Stimulated activated CD8-positive, alpha-beta memory T cell treated with anti-CD3 and anti-CD28 coated beads, Interleukin-12 subunit alpha, Interleukin-12 subunit beta, amount 100 ng/mL, for 24 hours (primary cell): ENCODE measurements around the gene KRT24.
"Not testable (repeated sequence)": the region's sequence is repeated elsewhere in the genome, so short reads cannot be mapped to it uniquely, and the experiment has no call there.

ENCODE experiments used
- DNase-seq: peaks from one replicate; pipeline ENCODE4 v3.0.0-alpha.2; 2020; ENCODE audit errors: extremely low read depth

The KRT24 gene

DNA sequence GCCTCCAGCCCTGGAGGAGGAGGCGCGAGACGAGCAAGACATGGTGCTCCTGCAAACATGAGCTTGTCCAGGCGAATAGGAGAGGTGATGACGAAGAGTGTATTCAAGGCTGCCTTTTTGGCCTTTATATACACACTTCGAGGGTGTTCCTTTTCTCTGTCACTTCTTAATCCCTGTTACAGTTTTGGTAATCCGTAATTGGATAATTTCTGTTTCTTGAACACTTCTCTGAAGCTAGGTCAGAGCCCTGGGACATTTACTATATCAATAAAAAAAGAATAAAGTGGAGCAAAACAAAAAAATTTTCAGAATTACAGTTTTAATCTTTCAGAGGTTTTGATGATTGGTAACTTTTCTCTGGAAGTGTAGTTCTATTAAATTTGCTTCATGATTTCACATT is at the start of gene KRT24:
KRT24 (minus strand) TSS at position 101 of the 400 bp plus-strand sequence; CDS start at position 42, 59 bp downstream.
- no peak for DNase-seq

DNA sequence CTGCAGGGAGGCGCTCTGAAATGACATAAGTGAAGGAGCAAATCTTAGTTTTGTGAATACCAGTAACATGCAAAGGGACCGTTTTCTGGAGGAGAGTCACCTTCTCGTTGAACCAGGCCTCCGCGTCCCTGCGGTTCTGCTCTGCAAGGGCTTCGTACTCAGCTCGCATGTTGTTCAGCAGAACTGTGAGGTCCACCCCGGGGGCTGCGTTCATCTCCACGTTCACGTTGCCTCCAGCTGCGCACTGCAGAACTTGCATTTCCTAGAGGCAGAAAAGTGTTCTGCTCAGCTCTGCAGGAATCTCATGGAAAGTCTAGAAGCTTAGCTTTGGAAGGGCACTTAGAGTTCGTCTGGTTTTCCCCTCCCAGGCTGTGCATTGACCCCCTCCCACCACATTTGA is 47.5 kb upstream of the KRT24 start:
- DNase-seq = no peak

DNA sequence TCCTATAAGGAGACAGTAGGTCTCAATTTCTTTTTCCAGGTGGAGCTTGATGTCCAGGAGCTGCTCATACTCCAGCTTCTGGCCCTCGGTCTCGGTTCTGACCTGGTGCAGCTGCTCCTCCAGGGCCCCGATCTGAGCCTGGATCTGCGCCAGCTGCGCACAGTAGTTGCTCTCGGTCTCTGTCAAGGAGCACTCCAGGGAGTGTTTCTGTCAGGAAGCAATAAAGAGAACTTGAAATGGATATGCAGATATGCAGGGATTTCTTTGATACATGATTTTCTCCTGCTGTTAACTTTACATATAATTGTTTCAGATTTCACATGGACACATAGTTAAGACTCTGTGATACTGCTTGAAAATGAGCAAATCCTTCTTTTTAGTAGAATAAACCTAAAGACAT is 46.8 kb upstream of the KRT24 start:
- no peak for DNase-seq

DNA sequence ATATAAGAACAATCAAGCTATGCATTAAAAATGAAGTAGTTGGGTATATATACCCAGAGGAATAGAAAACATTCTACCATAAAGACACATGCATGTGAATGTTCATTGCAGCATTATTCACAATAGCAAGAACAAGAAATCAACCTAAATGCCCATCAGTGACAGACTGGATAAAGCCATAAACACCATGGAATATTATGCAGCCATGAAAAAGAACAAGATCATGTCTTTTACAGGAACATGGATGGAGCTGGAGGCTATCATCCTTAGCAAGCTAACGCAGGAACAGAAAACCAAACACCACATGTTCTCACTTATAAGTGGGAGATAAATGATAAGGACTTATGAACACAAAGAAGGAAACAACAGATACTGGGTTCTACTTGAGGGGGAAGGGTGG is 45.1 kb upstream of the KRT24 start:
- DNase-seq = not testable (repeated sequence)

DNA sequence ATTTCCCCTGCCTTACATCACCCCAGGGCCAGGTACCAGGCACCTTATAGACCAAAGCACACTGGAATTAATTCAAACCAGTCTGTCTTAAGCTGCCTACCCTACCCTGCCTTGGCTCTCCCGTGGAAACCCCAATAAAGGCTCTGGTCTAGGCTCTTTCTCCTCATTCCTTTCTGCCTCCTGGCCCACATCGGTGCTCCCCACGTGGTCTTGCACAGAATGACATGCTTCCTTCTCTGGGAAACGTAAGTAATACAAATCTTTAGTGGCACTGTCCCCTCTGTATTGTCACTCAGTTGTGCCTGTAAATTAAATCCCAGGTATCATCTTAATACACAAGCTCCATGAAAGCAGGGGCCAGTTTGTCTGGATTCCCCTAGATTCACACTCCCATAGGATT is 35.0 kb upstream of the KRT24 start:
- DNase-seq = no peak

DNA sequence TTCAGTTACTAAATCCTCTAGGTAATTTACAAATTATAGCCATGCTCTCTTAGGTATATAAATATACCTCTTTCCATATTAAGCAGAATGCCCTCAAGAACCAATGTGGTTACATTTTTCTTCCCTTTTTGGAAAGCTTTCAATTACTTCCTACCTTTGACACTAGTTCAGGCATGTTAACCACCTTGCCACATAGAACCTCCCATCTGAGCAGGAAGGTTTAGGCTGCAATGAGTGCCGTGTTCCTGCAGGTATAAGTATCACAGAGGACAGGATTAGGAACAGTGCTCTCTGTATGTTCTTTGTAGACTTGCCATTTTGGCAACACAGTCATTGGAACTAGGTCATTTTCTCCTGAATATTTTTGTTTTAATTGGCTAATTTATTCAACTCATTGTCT is 31.5 kb upstream of the KRT24 start:
- DNase-seq = no peak

DNA sequence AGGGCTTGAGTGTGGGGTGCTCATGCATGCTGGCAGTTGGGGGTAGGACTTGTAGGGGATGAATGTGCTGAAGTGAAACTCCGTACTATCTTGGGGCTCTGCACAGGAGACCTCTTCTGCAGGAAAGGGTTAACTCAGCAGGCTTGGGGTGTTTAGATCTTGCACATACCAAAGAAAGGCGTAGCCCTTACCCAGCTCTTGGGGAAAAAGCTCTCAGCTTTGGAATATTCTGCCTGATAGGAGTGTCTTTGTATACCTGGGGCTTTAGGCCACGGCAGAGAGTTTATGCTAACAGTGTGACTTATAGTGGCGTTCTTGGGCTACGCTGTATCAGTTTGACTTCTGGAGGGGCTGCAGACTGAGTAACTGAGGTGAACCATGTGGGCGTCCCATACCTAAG is 30.5 kb upstream of the KRT24 start:
- DNase-seq = no peak

DNA sequence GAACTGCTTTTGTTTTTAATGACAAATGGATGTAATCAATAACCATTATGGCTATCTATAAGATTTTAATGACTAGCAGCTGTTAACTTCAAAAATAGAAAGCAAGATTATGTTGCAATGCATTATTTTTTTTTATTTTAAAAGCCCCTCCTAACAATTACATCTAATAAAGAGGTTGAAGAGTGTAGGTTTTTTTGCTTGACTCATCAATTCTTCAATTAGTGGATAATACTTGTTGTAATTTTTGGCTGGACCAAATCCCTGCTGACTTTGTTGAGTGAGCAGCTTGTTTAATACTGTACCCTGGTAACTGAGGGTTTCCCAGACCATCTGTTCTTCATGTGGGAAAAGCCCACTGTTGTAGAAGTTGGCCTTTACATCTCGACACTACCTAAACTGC is 27.4 kb upstream of the KRT24 start:
- no peak for DNase-seq

DNA sequence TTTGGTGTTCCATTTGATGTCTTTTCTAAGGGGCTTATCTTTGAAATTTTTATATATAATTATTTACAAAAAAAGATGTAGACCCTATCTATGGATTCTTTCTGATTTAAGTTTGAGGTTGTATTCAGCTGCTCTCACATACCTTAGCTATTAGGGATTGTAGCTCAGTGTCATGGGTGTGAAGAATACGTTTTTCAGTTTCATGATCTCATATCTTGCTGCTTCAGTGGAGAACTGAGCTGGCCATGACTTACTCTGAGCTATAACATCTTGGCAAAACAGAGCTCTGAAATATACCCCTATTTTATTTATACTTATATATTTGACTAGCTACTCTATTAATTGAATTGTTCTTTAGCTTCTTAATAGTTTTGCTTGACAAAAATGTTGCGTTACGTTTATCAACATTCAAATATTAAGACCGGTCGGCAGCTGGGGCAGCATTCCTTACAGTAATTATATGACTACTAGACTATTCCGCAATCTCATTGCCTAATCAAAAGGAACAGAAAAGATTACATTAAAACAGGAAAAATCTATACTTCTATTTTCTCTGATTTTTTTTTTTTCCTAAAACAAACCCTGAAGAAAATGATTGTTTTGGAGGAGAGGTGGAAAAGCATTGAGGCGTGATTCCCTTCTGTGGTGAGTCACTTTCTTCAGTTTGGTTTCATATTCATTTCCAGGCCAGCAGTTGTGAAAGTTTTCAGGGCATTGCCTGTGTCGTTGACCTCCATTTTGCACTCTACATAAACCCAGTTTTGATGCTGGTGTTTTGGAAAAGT is 24.1 kb upstream of the KRT24 start:
- no peak for DNase-seq

DNA sequence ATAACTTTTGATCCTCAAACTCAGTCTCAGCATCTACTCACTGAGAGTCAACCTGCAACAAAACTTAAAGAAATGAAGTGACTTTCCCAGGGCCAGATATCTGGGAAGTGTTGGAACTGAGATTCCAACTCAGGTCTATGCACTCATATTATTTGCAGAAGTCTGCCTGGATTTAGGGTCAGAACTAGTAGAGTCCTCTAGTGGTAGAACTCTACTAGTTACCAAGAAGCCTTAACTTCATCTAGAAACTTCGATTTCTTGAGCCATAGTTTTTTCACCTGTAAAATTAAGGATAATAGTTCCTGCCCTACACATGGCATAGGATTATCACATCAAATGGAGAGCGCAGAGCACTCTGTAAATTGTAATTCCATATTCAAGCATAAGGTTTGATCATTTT is 23.4 kb upstream of the KRT24 start:
- no peak for DNase-seq

DNA sequence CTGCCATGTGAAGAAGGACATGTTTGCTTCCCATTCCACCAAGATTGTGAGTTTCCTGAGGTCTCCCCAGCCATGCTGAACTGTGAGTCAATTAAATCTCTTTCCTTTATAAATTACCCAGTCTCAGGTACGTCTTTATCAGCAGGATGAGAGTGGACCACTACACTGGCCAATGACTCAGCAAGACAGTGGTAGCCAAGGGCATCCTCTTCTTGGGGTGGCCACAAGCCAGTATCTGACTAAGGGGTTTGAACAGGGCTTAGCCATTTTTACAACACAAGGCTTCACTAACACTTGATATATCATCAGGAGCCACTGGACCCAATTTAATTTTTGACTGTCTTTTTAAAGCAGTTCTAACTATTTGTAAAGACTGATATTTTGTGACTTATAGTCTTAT is 21.1 kb upstream of the KRT24 start:
- no peak for DNase-seq

DNA sequence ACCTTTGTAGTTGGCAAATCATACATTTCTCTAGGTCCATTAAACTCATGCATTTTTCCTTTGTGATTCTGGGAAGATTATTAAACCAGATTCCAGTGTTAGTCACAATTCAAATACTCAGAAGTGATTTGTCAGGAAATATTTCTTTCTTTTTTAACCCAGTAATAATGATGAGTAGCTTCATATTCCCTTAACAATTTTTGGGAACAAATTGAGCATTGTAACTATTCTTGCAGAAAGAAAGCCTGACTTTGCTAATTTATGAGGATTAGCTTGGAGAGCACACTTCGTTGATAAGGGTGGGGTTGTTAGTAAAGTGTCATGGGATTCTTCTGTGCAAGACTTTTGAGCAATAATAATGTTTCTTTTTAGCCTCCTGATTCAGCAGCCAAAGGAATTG is 18.7 kb upstream of the KRT24 start:
- DNase-seq = no peak

DNA sequence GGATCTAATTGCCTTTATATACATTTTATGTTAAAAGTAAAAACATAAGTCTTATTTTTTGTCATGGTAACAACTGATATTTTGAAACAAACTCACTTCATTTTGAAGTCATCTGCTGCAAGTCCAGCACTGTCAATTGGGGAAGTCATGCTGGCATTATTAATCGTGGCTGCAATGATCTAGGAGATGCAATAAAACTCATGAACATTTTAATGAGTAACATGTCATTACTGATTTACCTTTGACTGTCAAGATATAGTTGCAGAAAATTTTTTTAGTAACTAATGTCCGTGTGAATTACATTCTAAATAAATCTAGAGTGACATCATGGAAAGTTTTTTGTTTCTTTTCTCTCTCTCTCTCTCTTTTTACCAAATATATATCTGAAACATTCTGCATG is 17.3 kb upstream of the KRT24 start:
- DNase-seq = no peak

DNA sequence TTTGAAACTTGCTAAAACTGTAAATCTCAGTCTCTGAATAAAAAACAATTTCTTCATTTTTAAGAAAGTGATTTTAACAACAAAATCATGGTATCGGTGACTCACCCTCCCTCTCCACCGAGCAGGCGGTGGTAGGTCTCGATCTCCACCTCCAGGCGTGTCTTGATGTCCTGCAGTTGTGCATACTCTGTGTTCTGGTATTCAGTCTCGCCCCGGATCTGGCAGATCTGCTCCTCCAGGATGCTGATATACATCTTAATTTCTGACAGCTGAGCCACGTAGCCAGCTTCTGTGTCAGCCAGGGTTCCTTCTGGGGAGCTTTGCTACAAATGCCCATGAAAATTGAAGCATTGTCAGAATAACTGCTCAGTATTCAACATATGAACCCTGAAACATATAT is 15.4 kb upstream of the KRT24 start:
- DNase-seq = no peak

DNA sequence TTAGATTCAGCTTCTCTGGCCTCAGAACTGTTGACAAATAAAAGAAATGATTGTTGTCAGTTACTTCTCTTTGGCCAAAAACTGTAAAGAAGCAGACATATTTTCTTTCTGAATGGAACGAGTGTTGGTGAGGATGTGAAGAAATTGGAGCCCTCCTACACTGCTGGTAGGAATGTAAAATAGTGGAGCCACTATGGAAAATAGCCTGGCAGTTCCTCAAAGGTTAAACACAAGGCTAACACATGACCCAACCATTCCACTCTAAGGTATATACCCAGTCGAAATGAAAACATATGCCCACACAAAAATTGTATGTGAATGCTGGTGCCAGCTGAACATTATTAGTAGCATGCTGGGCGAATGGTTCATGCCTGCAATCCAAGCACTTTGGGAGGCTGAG is 14.2 kb upstream of the KRT24 start:
- DNase-seq = no peak

DNA sequence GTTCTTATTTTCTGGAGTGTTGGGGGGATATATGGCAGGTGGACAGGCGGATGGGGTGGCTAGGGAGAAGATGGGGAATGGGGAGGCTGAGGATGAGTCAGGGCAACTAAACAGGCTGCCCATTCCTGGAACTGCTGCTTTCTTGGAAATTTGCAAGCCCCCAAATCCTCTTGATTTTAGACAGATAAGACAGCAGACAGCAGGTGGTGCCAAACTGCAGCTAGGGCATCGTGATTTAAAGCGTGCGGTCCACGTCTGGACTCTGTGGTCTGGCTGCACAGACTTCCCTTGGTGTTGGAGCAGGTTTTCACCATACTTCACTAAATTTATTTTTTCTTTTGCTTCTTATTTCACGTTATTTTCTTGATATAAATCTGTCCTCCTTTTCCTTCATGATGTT is 10.9 kb upstream of the KRT24 start:
- no peak for DNase-seq

DNA sequence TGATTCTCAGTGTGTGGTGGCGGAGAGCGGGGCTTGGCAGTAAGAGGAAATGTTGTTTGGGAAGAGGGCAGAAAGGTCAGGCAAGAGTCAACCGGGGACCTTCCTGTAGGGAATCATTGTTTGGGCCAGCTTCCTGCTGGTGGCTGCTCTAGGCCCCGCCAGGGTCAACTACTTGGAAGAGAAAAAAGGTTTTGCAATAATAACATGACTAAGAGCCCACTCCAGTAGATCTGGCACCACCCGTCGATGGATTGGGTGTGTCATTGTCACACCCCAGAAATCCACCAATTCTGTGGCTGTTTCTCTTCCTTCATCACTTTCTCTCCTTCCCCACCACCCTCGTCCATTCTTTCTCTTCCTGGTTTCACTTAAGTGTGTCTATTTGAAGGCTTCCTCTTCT is 4.2 kb upstream of the KRT24 start:
- DNase-seq = no peak

DNA sequence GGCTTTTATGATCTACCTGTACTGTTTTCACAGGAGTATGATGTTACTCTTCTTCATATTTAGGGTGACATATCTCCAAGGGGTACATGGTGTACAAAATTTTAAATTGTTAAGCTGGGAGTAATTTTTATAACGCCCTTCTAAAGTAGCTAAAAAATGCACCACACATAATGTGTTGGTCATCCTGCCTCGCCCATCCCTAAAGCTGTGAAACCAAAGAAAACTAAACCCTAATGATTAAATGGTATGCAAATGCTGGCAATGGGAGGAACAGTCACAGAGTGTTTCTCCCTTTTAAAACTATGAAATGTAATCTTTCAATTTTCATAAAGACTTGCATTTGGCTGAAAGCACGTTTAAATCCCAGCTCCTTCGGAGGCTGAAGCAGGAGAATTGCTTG is 2.0 kb upstream of the KRT24 start:
- DNase-seq = no peak

DNA sequence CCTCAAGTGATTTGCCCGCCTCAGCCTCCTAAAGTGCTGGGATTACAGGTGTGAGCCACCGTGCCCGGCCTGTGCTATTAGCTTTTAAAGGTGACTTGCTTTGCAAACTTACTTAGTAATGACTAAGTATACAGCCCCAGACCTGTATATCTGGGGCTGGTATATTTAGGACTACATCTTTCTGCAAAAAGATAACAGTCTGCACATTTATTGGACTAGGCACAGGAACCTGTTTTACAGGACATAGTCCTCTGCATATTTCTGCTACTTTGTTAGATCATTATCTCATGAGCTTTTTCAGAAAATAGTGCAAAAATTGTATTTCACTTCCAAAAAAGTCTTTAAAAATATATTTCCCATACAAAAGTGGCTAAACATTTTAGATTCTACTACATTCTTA is 1.3 kb downstream of the KRT24 start:
- no peak for DNase-seq

DNA sequence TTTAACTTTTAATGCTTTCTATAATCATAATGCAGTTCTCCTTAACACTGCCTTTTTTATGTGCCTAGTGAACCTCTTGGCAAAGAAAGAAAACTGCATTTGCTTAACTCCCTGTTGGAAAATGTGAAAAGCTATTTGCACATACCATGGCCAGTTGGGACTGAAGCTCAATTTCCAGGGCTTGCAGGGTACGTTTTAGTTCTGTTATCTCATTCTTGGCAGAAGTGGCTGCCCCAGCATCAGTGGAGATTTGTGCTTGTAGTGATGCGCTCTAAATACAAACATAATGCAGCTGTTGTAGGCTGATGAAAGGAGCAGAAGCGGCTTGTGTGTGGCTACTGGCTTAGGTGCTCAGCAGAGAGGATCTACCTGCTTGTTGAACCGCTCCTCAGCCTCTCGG is 3.7 kb downstream of the KRT24 start:
- DNase-seq = no peak

DNA sequence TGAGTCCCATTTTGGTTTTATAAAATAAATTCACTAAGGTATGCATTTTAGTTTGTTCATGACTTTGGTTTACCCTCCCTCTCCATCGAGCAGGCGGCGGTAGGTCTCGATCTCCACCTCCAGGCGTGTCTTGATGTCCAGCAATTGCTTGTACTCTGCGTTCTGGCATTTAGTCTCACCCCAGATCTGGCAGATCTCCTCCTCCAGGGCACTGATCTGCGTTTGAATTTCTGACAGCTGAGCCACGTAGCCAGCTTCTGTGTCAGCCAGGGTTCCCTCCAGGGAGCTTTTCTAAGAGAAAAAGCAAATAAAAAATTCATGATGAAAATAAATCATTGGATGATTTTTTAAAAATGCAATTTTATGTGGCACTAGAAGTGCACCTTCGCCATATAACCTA is 4.2 kb downstream of the KRT24 start:
- DNase-seq = no peak

DNA sequence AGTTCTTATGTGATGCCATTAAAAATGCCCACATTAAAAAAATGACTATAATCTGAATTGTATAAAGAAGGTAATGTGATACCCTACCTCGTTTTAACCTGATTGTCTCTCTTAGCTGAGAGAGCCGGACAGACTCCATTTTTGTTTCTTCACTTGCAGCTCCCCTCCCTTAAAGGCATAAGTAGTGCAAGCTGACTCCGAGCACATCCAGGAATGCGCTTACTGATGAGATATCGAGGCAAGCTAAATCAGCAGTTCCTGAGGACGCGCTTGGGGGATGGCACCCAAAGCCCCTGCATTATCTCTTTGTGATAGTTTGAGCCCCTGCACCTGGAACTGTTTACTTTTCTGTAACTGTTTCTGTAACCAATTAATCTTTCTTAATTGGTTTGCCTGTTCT is 6.3 kb downstream of the KRT24 start:
- no peak for DNase-seq

DNA sequence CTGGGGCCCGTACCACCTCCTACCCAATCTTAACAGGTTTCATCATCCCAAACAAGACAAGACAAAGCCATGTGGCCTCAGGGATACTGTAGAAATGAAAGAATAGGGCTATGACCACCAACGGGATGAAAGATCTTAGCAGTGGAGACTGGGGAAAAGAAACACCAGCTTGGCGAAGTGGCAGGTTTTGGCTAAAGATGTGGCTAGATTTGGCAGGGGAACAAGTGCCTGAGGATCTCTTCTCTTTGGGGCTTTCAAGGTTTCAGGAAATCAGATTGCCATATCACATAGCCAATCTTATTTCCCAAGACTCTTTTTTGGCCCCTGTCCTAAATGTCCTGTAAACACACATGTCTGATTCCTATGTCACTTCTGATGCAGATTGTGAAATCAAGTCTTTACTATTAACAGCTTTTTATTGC is 6.9 kb downstream of the KRT24 start:
- DNase-seq = no peak

DNA sequence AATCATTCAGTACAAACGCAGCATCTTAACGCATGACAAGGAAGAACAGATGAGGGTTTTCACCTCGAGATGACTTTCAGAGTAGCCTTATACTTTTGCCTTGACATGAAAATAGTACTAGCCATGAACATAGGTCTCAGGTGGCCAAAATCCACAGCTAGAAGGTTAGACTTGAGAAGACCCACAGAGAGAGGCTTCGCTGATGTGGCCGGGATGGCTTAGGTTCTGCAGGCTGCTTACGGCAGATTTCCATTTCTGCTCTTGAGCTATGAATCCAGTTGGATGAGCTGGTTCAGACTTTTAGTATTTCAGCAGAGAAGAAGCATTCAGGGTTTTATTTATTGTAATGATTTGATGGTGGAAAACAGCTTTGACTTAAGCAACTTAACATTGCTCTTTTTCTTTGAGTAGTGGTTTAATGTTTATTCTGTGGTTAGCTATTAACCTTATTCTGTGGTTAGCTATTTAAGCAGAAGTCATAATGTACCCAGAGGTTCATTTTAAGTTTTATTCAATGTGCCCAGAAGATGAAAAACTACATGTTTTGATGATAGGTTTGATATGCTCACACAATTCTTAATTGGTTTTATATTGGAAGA is 7.6 kb downstream of the KRT24 start:
- DNase-seq = no peak
